SJSA1 (cell line): ENCODE measurements around the gene GRIK4. TPM values are rescaled to one million over a fixed set of nuclear protein-coding genes. Genes with fewer than 3 reads are reported as not detected.
"Not testable (repeated sequence)": the region's sequence is repeated elsewhere in the genome, so short reads cannot be mapped to it uniquely, and the experiment has no call there.

Source experiments
- DNase-seq, 2 experiments: peaks; one replicate each; pipeline ENCODE4 v3.0.0-alpha.2; 2015 to 2020; ENCODE audit warnings: low spot score in 2 of 2, low read depth in 1 of 2
- H3K27ac ChIP-seq: fragments of 250-450 bp; sonication (Bioruptor Pico); 2 replicates; pipeline ENCODE4 v1.5.1; 2020; ENCODE audit warnings: mild to moderate bottlenecking, moderate library complexity
- H3K27me3 ChIP-seq: fragments of 250-450 bp; sonication (Bioruptor Pico); replicated peaks from 2 replicates; pipeline ENCODE4 v1.5.1; 2020; ENCODE audit warnings: mild to moderate bottlenecking, moderate library complexity
- H3K36me3 ChIP-seq: fragments of 250-450 bp; sonication (Bioruptor Pico); 2 replicates; pipeline ENCODE4 v1.5.1; 2020; ENCODE audit warnings: mild to moderate bottlenecking
- H3K4me1 ChIP-seq: fragments of 250-450 bp; sonication (Bioruptor Pico); replicated peaks from 2 replicates; pipeline ENCODE4 v1.6.1; 2021; ENCODE audit warnings: mild to moderate bottlenecking
- H3K4me3 ChIP-seq: fragments of 250-450 bp; sonication (Bioruptor Pico); 2 replicates; pipeline ENCODE4 v1.5.1; 2020; ENCODE audit warnings: mild to moderate bottlenecking
- H3K9me3 ChIP-seq: fragments of 250-450 bp; sonication (Bioruptor Pico); replicated peaks from 2 replicates; pipeline ENCODE4 v1.5.1; 2020; ENCODE audit warnings: mild to moderate bottlenecking
- total RNA-seq: library from RNA; depleted of rRNA; stranded (reverse); fragments of >200 nt; shearing (Covaris generic); gene quantifications from 2 replicates; pipeline ENCODE4 v1.2.3, GENCODE V29; 2014

The GRIK4 gene
- total RNA-seq, 1 experiment from 2014 or later: not detected

GRCh38 chr11:120749395-120749794, 237.8 kb downstream of the GRIK4 start:
- DNase-seq: no peak
- no peaks in the 10 kb centered on the region for H3K27me3 ChIP-seq
- no peak overlapping the region for H3K27ac ChIP-seq
- H3K36me3 ChIP-seq: no peaks in the 10 kb centered on the region
- H3K4me1 ChIP-seq: no peaks in the 10 kb centered on the region
- no peaks in the 10 kb centered on the region for H3K9me3 ChIP-seq
- H3K4me3 ChIP-seq: no peak overlapping the region

GRCh38 chr11:120750647-120751549, 239.3 kb downstream of the GRIK4 start:
- Histone ChIP-seq H3K4me3 (no peak overlapping the region), H3K27ac (no peak overlapping the region), H3K4me1 (no peaks in the 10 kb centered on the region), H3K9me3 (no peaks in the 10 kb centered on the region), H3K27me3 (no peaks in the 10 kb centered on the region), H3K36me3 (no peaks in the 10 kb centered on the region)
- DNase-seq: no peak

- H3K9me3 ChIP-seq: no peaks in the 10 kb centered on the region
- H3K4me1 ChIP-seq: no peaks in the 10 kb centered on the region
- no peak for DNase-seq
- H3K27me3 ChIP-seq: no peaks in the 10 kb centered on the region
- no peak overlapping the region for H3K4me3 ChIP-seq
- H3K27ac ChIP-seq: no peak overlapping the region
- H3K36me3 ChIP-seq: no peaks in the 10 kb centered on the region
Observed at GRCh38 chr11:120751550-120751949, 240.0 kb downstream of the GRIK4 start.

- Histone ChIP-seq H3K4me3 (no peak overlapping the region), H3K27me3 (no peaks in the 10 kb centered on the region), H3K4me1 (no peaks in the 10 kb centered on the region), H3K27ac (no peak overlapping the region), H3K9me3 (no peaks in the 10 kb centered on the region), H3K36me3 (no peaks in the 10 kb centered on the region)
- no peak for DNase-seq
Observed at GRCh38 chr11:120752668-120753067, 241.1 kb downstream of the GRIK4 start.

GRCh38 chr11:120756931-120757330, 245.4 kb downstream of the GRIK4 start:
- Histone ChIP-seq H3K27me3 (no peaks in the 10 kb centered on the region), H3K36me3 (no peaks in the 10 kb centered on the region), H3K4me3 (no peak overlapping the region), H3K27ac (no peak overlapping the region), H3K4me1 (no peaks in the 10 kb centered on the region), H3K9me3 (no peaks in the 10 kb centered on the region)
- no peak for DNase-seq

GRCh38 chr11:120759046-120759445, 247.5 kb downstream of the GRIK4 start:
- DNase-seq: no peak
- H3K27ac ChIP-seq: no peak overlapping the region
- no peaks in the 10 kb centered on the region for H3K27me3 ChIP-seq
- H3K4me3 ChIP-seq: no peak overlapping the region
- no peaks in the 10 kb centered on the region for H3K4me1 ChIP-seq
- no peaks in the 10 kb centered on the region for H3K36me3 ChIP-seq
- H3K9me3 ChIP-seq: no peaks in the 10 kb centered on the region

GRCh38 chr11:120765710-120766109, 254.2 kb downstream of the GRIK4 start:
- H3K27me3 ChIP-seq, H3K9me3 ChIP-seq, DNase-seq: not testable (repeated sequence)

GRCh38 chr11:120766318-120766717, 254.8 kb downstream of the GRIK4 start:
- no peak overlapping the region for H3K4me3 ChIP-seq
- H3K27ac ChIP-seq: no peak overlapping the region
- no peaks in the 10 kb centered on the region for H3K4me1 ChIP-seq
- no peaks in the 10 kb centered on the region for H3K36me3 ChIP-seq
- DNase-seq: no peak
- H3K27me3 ChIP-seq: no peaks in the 10 kb centered on the region
- no peaks in the 10 kb centered on the region for H3K9me3 ChIP-seq

More at GRCh38 chr11:120765710-120766109, 254.2 kb downstream of the GRIK4 start:
- H3K27ac ChIP-seq, H3K4me1 ChIP-seq, H3K36me3 ChIP-seq, H3K4me3 ChIP-seq: not testable (repeated sequence)

- no peak overlapping the region for H3K4me3 ChIP-seq
- H3K4me1 ChIP-seq: peaks cover 12% of the 10 kb centered on the region
- no peaks in the 10 kb centered on the region for H3K27me3 ChIP-seq
- H3K36me3 ChIP-seq: no peaks in the 10 kb centered on the region
- no peak for DNase-seq
- no peak overlapping the region for H3K27ac ChIP-seq
- no peaks in the 10 kb centered on the region for H3K9me3 ChIP-seq
Observed at GRCh38 chr11:120768949-120769348, 257.4 kb downstream of the GRIK4 start.

- Histone ChIP-seq H3K4me1 (peaks cover 16% of the 10 kb centered on the region), H3K27ac (no peak overlapping the region), H3K36me3 (no peaks in the 10 kb centered on the region), H3K9me3 (no peaks in the 10 kb centered on the region), H3K4me3 (no peak overlapping the region), H3K27me3 (no peaks in the 10 kb centered on the region)
- no peak for DNase-seq
Observed at GRCh38 chr11:120769906-120770305, 258.4 kb downstream of the GRIK4 start.

- no peak overlapping the region for H3K27ac ChIP-seq
- H3K4me3 ChIP-seq: no peak overlapping the region
- H3K9me3 ChIP-seq: no peaks in the 10 kb centered on the region
- H3K27me3 ChIP-seq: no peaks in the 10 kb centered on the region
- no peak for DNase-seq
- H3K4me1 ChIP-seq: peaks cover 16% of the 10 kb centered on the region
- no peaks in the 10 kb centered on the region for H3K36me3 ChIP-seq
Observed at GRCh38 chr11:120771551-120772060, 260.1 kb downstream of the GRIK4 start.

GRCh38 chr11:120773501-120774031, 262.0 kb downstream of the GRIK4 start:
- Histone ChIP-seq H3K27ac (peak overlapping the region; percentile 73), H3K4me3 (no peak overlapping the region), H3K27me3 (no peaks in the 10 kb centered on the region), H3K9me3 (no peaks in the 10 kb centered on the region), H3K36me3 (no peaks in the 10 kb centered on the region), H3K4me1 (peaks cover 16% of the 10 kb centered on the region)
- peak; percentile 51 to 56 for DNase-seq

- no peaks in the 10 kb centered on the region for H3K27me3 ChIP-seq
- no peak overlapping the region for H3K4me3 ChIP-seq
- DNase-seq: peak in 1 of 2 experiments; percentile 9
- H3K4me1 ChIP-seq: peaks cover 19% of the 10 kb centered on the region
- H3K9me3 ChIP-seq: no peaks in the 10 kb centered on the region
- no peak overlapping the region for H3K27ac ChIP-seq
- H3K36me3 ChIP-seq: no peaks in the 10 kb centered on the region
Observed at GRCh38 chr11:120774591-120775386, 263.2 kb downstream of the GRIK4 start.
